G401.6 (cell line): Measurements from ENCODE around the gene TMEM14B.
A peak's percentile ranks its signal among the peaks of the same experiment; 100 is the strongest.
"Not testable (repeated sequence)": the region's sequence is repeated elsewhere in the genome, so short reads cannot be mapped to it uniquely, and the experiment has no call there.

Source experiments
- FAIRE-seq: peaks from 2 replicates; lab custom pipeline; 2012; peaks lifted over from hg19 to GRCh38; lab: Jason Lieb, UNC

The TMEM14B gene

GRCh38 chr6:10747251-10747972 is at the start of gene TMEM14B:
TMEM14B (plus strand) TSS chr6:10747805; CDS start chr6:10749246, 1,441 bp downstream.
- FAIRE-seq: peak; percentile 89

DNA sequence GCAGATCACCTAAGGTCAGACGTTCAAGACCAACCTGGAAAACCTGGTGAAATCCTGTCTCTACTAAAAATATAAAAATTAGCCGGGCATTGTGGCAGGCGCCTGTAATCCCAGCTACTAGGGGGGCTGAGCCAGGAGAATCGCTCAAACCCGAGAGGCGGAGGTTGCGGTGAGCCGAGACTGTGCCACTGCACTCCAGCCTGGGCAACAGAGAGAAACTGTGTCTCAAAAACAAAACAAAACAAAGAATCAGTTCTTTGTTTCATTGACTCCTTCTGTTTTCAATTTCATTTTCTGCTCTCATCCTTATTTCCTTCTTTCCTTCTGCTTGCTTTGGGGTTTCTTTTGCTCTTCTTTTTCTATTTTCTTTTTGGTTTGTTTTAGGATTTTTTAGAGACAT is 33.6 kb upstream of the TMEM14B start:
- no peak for FAIRE-seq

DNA sequence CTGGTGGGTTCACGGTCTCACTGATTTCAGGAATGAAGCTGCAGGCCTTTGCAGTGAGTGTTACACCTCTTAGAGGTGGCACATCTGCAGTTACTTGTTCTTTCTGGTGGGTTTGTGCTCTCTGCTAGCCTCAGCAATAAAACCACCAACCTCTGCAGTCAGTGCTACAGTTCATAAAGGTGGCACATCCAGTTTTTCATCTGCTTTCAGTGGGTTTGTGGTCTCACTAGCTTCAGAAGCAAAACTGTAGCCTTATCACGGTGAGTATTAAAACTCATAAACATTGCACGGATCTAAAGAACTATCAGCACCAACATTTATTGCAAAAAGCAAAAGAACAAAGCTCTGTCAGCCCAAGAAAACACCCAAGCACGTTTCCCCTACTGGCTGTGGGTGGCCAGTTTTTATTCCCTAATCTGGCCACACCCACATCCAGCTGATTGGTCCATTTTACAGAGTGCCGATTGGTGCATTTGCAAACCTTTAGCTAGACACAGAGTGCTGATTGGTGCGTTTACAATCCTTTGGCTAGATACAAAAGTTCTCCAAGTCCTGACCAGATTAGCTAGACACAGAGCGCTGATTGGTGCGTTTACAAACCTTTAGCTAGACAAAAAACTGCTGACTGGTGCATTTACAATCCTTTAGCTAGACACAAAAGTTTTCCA is 28.2 kb upstream of the TMEM14B start:
- FAIRE-seq: no peak

GRCh38 chr6:10719964-10720264 is 27.7 kb upstream of the TMEM14B start:
- no peak for FAIRE-seq

- FAIRE-seq: no peak
These were observed 27.2 kb upstream of the TMEM14B start for GRCh38 chr6:10720265-10720959.

- FAIRE-seq: not testable (repeated sequence)
These were observed 26.4 kb upstream of the TMEM14B start for GRCh38 chr6:10720960-10721849.

DNA sequence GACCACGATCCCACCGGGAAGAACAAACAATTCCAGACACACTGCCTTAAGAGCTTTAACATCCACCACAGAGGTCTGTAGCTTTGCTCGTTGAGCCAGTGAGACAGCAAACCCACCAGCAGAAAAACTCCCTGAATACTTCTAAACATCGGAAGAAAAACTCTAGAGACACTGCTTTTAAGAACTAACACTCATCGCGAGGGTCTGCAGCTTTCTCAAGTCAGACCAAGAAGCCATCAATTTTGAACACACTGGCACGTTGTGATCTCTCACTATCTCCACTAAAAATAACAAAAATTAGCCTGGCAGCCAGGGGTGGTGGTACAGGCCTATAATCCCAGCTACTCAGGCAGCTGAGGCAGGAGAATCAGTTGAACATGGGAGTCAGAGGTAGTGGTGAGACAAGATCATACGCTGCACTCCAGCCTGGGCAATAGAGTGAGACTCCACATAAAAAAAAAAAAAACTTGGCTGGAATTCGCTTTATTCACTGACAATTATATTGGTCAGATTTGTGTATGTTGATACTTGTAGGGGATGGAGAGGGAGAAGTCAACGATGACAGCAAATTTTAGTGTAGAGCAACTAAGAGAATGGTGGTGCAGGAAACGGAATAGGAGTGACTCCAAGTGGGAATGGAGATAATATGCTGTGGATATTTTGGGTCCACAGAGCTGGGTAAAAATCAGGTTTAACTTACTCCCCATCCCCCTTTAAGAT is 25.6 kb upstream of the TMEM14B start:
- FAIRE-seq: no peak

DNA sequence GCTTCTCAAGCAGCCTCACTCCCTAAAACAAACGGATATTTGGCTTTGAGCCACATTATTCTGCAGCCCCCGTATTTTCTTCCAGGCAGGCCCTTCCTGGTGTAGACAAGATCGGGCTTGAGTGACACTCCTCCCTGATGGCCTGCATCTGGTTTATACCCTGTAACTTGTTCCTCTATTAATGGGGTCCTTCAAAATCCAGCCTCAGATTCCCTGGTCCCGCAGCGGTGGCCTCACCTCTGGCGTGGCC is 25.1 kb upstream of the TMEM14B start:
- FAIRE-seq: no peak

- peak; percentile 95 for FAIRE-seq
These were observed 24.6 kb upstream of the TMEM14B start, which contains the start of gene TMEM14C for GRCh38 chr6:10722820-10723566. TMEM14C (plus strand) TSS chr6:10723070; CDS start chr6:10724614, 1,544 bp downstream.

GRCh38 chr6:10723567-10723881 is 24.1 kb upstream of the TMEM14B start:
- no peak for FAIRE-seq

DNA sequence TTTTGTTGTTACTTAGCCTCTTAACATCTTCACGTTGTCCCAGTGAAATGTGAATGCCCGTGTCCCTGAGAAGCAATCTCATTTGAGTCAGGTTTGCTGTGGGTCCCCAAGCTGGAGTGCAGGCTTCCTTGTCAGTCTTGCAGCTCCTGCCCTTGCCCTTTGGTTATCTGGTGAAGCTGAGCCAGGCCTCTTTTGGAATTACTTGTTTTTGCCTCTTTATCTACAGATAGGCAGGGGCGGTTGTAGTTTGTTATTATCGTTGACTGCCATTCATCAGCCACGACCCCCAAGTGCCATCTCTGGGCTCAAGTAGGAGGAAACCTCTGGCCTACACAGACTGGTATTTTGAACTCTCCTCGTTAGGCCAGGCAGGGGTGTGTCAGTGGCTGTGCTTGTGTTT is 22.6 kb upstream of the TMEM14B start:
- FAIRE-seq: no peak

- no peak for FAIRE-seq
These were observed 21.9 kb upstream of the TMEM14B start for GRCh38 chr6:10725716-10726115.

DNA sequence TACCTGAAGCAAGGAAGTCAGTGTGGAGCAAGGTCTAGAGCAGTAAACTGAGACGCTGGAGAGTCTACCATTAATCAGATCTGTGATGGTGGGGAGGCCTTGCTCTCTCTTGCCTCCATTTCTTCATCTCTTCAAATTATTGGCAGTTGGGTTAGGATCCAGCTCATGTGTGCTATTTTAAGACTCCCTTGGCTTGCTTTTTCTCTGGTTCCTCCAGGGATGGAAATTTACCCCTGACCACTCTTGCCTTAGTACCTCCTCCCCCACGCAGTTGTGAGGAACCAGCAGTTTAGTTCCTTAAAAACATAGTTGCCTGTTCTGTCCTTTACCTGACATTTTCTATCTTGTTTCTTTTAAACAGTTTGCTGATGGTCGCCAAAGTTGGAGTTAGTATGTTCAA is 17.4 kb upstream of the TMEM14B start:
- FAIRE-seq: no peak

- FAIRE-seq: peak; percentile 13
These were observed 14.4 kb upstream of the TMEM14B start for GRCh38 chr6:10733151-10733715.

GRCh38 chr6:10733863-10734262 is 13.7 kb upstream of the TMEM14B start:
- FAIRE-seq: no peak

DNA sequence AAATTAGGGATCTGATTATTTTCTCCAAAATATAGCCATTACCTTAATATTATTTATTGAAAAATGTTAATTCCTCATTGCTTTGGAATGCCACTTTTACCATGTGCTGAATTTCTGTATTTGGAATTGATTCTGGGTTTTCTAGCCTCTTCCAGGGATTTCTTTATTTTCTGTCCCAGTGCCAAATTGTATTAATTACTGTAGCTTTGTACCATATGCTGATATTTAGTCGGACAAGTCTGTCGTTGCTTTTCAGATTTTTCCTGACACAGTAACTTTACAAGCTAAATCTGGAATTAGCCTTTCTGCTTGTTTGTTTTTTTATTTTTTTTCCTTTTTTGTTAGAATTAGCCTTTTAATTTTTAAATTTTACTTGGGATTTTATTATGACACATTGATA is 10.9 kb upstream of the TMEM14B start:
- no peak for FAIRE-seq

GRCh38 chr6:10740061-10740460 is 7.5 kb upstream of the TMEM14B start:
- no peak for FAIRE-seq

- FAIRE-seq: not testable (repeated sequence)
These were observed 6.0 kb upstream of the TMEM14B start for GRCh38 chr6:10741643-10742042.

DNA sequence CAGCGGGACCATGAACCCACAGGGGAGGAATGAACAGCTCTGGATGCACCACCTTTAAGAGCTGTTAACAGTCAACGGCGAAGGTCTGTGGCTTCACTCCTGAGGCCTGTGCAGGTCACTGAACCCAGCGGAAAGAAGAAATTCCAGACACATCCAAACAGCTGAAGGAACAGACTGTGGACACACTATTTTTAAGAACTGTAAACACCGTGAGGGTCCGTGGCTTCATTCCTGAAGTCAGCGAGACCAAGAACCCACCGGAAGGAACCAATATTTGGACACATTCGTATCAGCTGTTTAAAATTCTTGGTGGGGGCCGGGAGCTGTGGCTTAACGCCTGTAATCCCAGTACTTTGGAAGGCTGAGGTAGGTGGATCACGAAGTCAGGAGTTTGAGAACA is 5.4 kb upstream of the TMEM14B start:
- FAIRE-seq: no peak

GRCh38 chr6:10743515-10743914 is 4.1 kb upstream of the TMEM14B start:
- FAIRE-seq: no peak

DNA sequence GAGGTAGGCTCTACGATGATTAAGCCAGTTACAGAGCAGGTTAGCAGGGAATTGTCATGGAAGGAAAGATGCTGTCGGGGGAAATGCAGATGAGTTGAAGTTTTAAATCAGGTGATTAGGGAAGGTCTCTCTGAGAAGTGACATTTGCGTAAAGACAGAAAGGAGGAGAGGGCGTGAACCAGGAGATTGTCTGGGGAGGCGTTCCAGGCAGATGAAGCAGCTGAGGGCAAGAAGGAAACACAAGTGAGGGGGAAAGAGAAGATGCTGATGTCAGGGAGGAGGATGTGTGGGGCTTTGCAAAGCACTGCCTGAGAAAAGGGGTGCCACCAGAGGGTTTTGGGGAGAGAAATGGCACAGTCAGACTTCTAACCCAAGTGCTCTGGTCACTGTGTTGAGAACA is 2.5 kb upstream of the TMEM14B start:
- FAIRE-seq: no peak
